HG03039 (cell line): ENCODE results near the gene ZIC4.

Source experiments
- ATAC-seq: cut with Tn5 transposase; IDR thresholded peaks from one replicate; pipeline ENCODE4 v1.9.1; 2021; ENCODE audit warnings: mild to moderate bottlenecking, moderate library complexity; ENCODE audit not compliant: unreplicated experiment

Gene ZIC4

GRCh38 chr3:147407498-147408187 is 1.3 kb upstream of the ZIC4 start:
- ATAC-seq: no peak

- no peak for ATAC-seq
Observed at GRCh38 chr3:147407114-147407497, 763 bp upstream of the ZIC4 start.

GRCh38 chr3:147405231-147406027 is 914 bp downstream of the ZIC4 start:
- no peak for ATAC-seq

GRCh38 chr3:147404800-147405230 is 1.5 kb downstream of the ZIC4 start:
- no peak for ATAC-seq

GRCh38 chr3:147404000-147404799 is 2.1 kb downstream of the ZIC4 start:
- no peak for ATAC-seq

- no peak for ATAC-seq
Observed at GRCh38 chr3:147403511-147403910, 2.8 kb downstream of the ZIC4 start.

GRCh38 chr3:147402159-147402558 is 4.2 kb downstream of the ZIC4 start:
- ATAC-seq: no peak

- no peak for ATAC-seq
Observed at GRCh38 chr3:147401421-147401820, 4.9 kb downstream of the ZIC4 start.

- no peak for ATAC-seq
Observed at GRCh38 chr3:147400999-147401398, 5.3 kb downstream of the ZIC4 start.

- no peak for ATAC-seq
Observed at GRCh38 chr3:147400111-147400510, 6.2 kb downstream of the ZIC4 start.

- ATAC-seq: no peak
Observed at GRCh38 chr3:147398813-147399534, 7.4 kb downstream of the ZIC4 start.

- ATAC-seq: no peak
Observed at GRCh38 chr3:147397875-147398812, 8.2 kb downstream of the ZIC4 start.

GRCh38 chr3:147397155-147397874 is 9.0 kb downstream of the ZIC4 start:
- no peak for ATAC-seq

GRCh38 chr3:147396712-147397046 is 9.7 kb downstream of the ZIC4 start:
- no peak for ATAC-seq

GRCh38 chr3:147395899-147396711 is 10.2 kb downstream of the ZIC4 start:
- ATAC-seq: no peak

GRCh38 chr3:147394884-147395225 is 11.5 kb downstream of the ZIC4 start:
- ATAC-seq: no peak

GRCh38 chr3:147393943-147394883 is 12.1 kb downstream of the ZIC4 start:
- ATAC-seq: no peak
